Measurements from ENCODE around the gene MAP2K3. TPM values are rescaled to one million over a fixed set of nuclear protein-coding genes. Genes with fewer than 3 reads are reported as not detected.
"Not testable (repeated sequence)": the region's sequence is repeated elsewhere in the genome, so short reads cannot be mapped to it uniquely, and the experiment has no call there.

MAP2K3 gene
- total RNA-seq, 1 donor from 2014 or later = 57.8 TPM

- intact Hi-C loops (cut with micrococcal nuclease) = not testable (repeated sequence)
Observed at GRCh38 chr17:21348081-21348925, 63.8 kb downstream of the MAP2K3 start.

- intact Hi-C loops (cut with micrococcal nuclease) = not testable (repeated sequence)
Observed at GRCh38 chr17:21348926-21349261, 64.4 kb downstream of the MAP2K3 start.

- intact Hi-C loops (cut with micrococcal nuclease) = not testable (repeated sequence)
Observed at GRCh38 chr17:21349358-21350050, 65.0 kb downstream of the MAP2K3 start.

- intact Hi-C loops (cut with micrococcal nuclease) = not testable (repeated sequence)
Observed at GRCh38 chr17:21350495-21350894, 66.0 kb downstream of the MAP2K3 start.

GRCh38 chr17:21351366-21352065, 67.0 kb downstream of the MAP2K3 start:
- intact Hi-C loops (cut with micrococcal nuclease) = no loop called here

- intact Hi-C loops (cut with micrococcal nuclease) = no loop called here
Observed at GRCh38 chr17:21352221-21352980, 67.9 kb downstream of the MAP2K3 start.

GRCh38 chr17:21352981-21353265, 68.4 kb downstream of the MAP2K3 start:
- intact Hi-C loops (cut with micrococcal nuclease) = no loop called here

- intact Hi-C loops (cut with micrococcal nuclease) = no loop called here
Observed at GRCh38 chr17:21353326-21354010, 69.0 kb downstream of the MAP2K3 start.

- intact Hi-C loops (cut with micrococcal nuclease) = no loop called here
Observed at GRCh38 chr17:21354796-21355385, 70.4 kb downstream of the MAP2K3 start.

GRCh38 chr17:21355586-21355985, 71.1 kb downstream of the MAP2K3 start:
- intact Hi-C loops (cut with micrococcal nuclease) = no loop called here

GRCh38 chr17:21356537-21357127, 72.1 kb downstream of the MAP2K3 start:
- intact Hi-C loops (cut with micrococcal nuclease) = no loop called here

GRCh38 chr17:21357281-21357680, 72.8 kb downstream of the MAP2K3 start:
- intact Hi-C loops (cut with micrococcal nuclease) = no loop called here

- intact Hi-C loops (cut with micrococcal nuclease) = no loop called here
Observed at GRCh38 chr17:21357696-21358656, 73.5 kb downstream of the MAP2K3 start.

GRCh38 chr17:21358682-21359482, 74.4 kb downstream of the MAP2K3 start:
- intact Hi-C loops (cut with micrococcal nuclease) = no loop called here

GRCh38 chr17:21359483-21359840, 75.0 kb downstream of the MAP2K3 start:
- intact Hi-C loops (cut with micrococcal nuclease) = no loop called here

- intact Hi-C loops (cut with micrococcal nuclease) = no loop called here
Observed at GRCh38 chr17:21360048-21360447, 75.5 kb downstream of the MAP2K3 start.

GRCh38 chr17:21361020-21361809, 76.7 kb downstream of the MAP2K3 start:
- intact Hi-C loops (cut with micrococcal nuclease) = no loop called here
